SKM-1 (cell line): ENCODE results near the gene CLOCK.

Experiments used
- DNase-seq: peaks from one replicate; lab custom pipeline; 2025; ENCODE audit not compliant: unreplicated experiment; lab: John Stamatoyannopoulos, UW

Gene CLOCK

DNA sequence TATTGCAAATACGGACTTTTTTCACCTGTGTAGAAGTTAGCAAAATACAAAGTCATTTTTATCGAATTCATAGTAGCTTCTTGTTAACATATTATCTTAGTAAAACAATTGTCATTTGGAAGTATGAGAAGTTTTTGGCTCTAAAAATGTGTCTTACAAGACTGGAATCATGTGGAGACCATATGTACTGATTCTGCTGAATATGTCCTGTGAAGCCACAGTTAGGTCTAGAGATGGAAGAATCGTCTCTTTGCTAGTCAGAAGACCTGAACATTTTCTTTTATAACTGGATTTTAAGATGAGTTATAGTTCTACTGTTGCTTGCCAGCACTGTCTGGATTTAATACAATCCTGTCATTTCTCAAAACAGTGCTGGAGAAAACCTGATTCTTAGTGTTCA is 121.9 kb downstream of the CLOCK start:
- no peak for DNase-seq

- no peak for DNase-seq
Observed at GRCh38 chr4:55416176-55416575, 130.5 kb downstream of the CLOCK start.

GRCh38 chr4:55411621-55412020 is 135.1 kb downstream of the CLOCK start:
- no peak for DNase-seq

DNA sequence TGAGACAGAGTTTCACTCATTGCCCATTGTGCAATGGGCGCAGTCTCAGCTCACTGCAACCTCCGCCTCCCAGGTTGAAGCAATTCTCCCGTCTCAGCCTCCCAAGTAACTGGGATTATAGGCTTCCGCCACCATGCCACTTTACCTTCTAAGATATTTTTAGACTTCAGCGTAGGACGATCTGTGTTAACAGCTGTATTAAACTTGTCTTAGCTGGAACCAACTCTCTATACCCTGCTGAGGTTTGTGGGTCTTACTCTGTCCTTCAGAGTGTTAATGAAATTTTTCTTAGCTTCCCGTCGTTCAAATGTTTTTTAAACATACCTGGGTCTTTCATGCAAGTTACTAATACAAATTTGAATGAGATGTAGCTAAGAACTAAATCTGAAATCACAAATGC is 136.3 kb downstream of the CLOCK start:
- no peak for DNase-seq

- no peak for DNase-seq
Observed at GRCh38 chr4:55409468-55410171, 137.1 kb downstream of the CLOCK start.

- DNase-seq: no peak
Observed at GRCh38 chr4:55407764-55408163, 138.9 kb downstream of the CLOCK start.

DNA sequence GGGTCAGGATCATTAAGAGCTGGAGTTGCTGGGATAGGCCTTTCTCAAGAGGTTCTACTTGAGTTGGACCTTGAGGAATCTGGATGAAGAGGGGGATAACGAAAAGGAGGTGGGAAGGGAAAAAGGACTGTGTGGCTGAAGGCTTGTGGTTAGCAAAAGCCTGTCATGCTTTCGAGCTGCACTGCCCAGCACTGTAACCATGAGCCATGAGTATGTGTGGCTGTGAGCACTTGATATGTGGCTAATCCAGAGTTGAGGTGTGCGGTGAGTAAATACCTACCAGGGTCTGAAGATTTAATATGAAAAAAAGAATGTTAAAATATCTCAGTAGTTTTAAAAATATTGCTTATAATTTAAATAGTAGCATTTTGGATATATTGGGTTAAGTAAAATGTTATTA is 139.6 kb downstream of the CLOCK start:
- DNase-seq: no peak

- no peak for DNase-seq
Observed at GRCh38 chr4:55406545-55406944, 140.2 kb downstream of the CLOCK start.

- no peak for DNase-seq
Observed at GRCh38 chr4:55405073-55405472, 141.6 kb downstream of the CLOCK start.

- DNase-seq: no peak
Observed at GRCh38 chr4:55399581-55399980, 147.1 kb downstream of the CLOCK start.

DNA sequence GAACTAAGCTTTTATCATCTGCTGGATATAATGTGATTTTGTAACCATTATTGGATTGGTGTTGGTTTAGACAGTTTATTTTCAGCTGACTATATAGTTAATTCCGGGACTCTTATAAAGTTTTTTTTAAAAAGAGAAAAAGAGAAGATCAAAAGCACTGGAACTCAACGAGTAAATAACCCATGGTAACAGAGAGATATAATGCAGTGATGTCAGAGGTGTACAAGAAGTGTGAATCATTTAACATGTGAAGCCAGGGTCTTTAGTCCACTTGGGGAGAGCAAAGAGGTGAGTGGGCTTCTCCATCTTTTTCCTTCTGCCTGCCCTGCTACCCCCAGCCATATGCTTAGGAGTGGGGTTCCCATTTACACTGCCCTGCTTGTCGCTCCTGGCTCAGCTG is 147.7 kb downstream of the CLOCK start:
- DNase-seq: no peak

DNA sequence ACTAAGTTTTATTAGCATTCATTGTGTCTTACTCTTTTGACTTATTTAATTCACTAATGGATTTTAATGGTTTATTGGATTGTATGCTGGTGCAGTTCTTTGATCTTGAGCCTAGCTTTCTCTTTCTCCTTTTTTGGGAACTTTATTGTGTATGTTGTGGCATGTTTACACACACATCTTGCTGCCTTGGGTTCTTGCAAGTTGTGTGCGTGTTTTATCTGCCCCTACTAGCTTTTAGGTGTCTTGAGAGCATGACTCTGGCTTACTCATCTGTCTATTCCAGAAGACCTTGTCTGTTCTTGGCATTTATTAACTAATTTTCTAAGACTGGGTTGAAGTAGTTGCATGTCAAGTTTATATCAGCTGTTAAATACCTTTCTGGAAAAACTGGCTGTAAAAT is 148.2 kb downstream of the CLOCK start:
- DNase-seq: no peak

DNA sequence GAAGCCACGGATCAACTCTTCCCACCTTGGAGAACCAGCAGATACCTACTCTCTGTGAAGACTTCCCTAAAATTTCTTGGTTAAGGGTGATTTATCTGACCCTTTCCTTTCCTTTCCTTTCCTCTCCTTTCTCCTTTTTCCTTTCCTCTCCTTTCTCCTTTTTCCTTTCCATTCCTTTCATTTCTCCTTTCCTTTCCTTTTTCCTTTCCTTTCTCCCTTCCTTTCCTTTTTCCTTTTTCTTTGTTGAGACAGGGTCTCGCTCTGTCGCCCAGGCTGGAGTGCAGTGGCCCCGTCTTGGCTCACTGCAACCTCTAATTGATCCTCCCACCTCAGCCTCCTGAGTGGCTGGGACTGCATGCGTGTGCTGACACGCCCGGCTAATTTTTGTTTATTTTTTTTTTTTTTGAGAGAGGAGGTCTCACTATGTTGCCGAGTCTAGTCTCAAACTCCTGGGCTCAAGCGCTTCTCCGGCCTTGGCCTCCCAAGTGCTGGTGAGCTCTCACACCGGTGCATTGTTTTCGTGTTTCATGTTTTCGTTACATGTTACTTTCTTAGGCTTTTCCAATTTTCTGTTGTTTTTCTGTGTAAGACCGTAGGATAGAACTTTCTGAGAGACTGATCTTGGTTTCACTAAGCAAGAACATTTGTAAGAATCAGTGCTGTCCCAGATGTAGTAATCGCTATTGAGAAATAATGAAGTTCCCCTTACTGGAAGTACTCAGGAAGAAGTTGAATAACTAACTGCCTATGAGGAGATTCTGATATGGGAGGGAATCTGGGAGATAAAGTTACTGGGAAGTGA is 149.0 kb downstream of the CLOCK start:
- peak; percentile 56 for DNase-seq

GRCh38 chr4:55397126-55397436 is 149.6 kb downstream of the CLOCK start:
- DNase-seq: no peak

- no peak for DNase-seq
Observed at GRCh38 chr4:55396308-55397125, 150.2 kb downstream of the CLOCK start.

DNA sequence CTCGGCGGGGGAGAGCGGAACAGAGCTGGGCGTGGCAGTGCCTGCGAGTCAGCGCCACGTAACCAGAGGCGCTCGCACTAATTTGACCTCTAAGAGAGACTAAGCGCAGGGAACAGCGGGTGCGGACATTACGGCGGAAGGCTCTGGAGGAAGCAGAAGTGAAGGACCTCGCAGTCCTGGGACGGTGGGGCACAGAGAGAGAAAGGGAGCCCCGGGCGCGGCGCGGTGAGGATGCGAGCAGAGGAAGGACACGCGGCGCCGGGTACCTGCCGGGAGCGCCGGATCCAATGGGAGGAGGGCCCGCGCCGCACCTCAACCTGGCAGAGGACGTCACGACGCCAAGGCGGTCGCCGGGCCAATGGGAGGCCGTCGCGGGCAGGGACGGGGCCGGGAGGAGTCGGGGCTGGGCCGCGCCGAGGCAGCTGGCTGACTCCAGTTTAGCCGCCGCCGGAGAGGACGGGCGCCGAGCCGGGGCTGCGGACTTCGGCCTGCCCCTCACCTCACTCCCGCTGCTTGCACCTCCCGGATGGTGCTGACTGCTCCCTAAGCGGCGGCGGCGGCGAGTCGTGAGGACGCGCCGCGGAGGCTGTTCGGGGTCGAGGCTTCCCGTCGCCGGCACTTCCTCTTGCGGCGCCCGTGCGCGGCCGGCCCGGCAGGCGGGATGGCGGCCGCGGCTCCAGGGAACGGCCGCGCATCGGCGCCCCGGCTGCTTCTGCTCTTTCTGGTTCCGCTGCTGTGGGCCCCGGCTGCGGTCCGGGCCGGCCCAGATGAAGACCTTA is 151.0 kb downstream of the CLOCK start, which contains the start of gene TMEM165:
Gene TMEM165 (plus strand): TSS at position 429 of the 779 bp plus-strand sequence. CDS start 233 bp downstream, at position 662.
- peak; percentile 89 for DNase-seq

DNA sequence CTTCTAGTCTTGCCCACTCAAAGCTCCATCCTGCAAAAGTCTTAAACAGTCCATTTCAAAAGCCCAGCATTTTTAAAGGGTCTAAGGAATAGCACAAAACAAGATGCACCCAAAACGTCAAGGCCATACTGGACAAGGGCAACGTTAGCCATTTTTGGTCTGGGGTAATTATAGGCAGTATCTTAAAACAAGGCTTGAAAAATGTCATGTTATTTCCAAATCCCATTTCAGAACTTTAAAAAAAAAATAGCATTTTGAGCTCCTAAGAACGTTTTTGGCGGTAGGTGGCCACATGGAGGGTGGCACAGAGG is 151.5 kb downstream of the CLOCK start:
- no peak for DNase-seq

GRCh38 chr4:55393461-55394320 is 153.0 kb downstream of the CLOCK start:
- no peak for DNase-seq

- no peak for DNase-seq
Observed at GRCh38 chr4:55386840-55387239, 159.9 kb downstream of the CLOCK start.

- peak; percentile 3 for DNase-seq
Observed at GRCh38 chr4:55386073-55386472, 160.6 kb downstream of the CLOCK start.
